Psoas muscle (tissue), 8 donors: ENCODE measurements around the gene MLKL. TPM values are rescaled to one million over a fixed set of nuclear protein-coding genes. Genes with fewer than 3 reads are reported as not detected.
"Not testable (repeated sequence)": the region's sequence is repeated elsewhere in the genome, so short reads cannot be mapped to it uniquely, and the experiment has no call there.

Source experiments
- ATAC-seq, 4 donors: fragments of 200-7000 bp; cut with Tn5 transposase; one replicate each; pipeline ENCODE4 v1.9.1; 2020; ENCODE audit warnings: moderate library complexity in 3 of 4, mild to moderate bottlenecking in 2 of 4
- DNase-seq, 2 donors: peaks; one replicate each; pipeline ENCODE4 v3.0.0-alpha.2; 2020
- H3K27ac ChIP-seq: fragments of 200-600 bp; one replicate; pipeline ENCODE4 v1.8.0; 2022
- H3K27me3 ChIP-seq, 3 donors: fragments of 200-600 bp in 1 of 3; one replicate each; pipeline versions ENCODE4 v1.6.1 to v1.8.0; 2013 to 2022; ENCODE audit warnings: low read length in 2 of 3, mild to moderate bottlenecking in 2 of 3, moderate library complexity in 1 of 3; ENCODE audit not compliant: insufficient read depth in 3 of 3
- H3K36me3 ChIP-seq, 2 donors: fragments of 200-600 bp in 1 of 2; one replicate each; pipeline versions ENCODE4 v1.6.1 to v1.8.0; 2013 to 2022; ENCODE audit warnings: low read depth in 1 of 2, mild to moderate bottlenecking in 1 of 2, moderate library complexity in 1 of 2; ENCODE audit not compliant: insufficient read depth in 1 of 2
- H3K4me1 ChIP-seq: fragments of 200-600 bp; one replicate; pipeline ENCODE4 v1.8.0; 2022
- H3K4me3 ChIP-seq: fragments of 200-600 bp; one replicate; pipeline ENCODE4 v1.8.0; 2022; ENCODE audit warnings: mild to moderate bottlenecking
- H3K9me3 ChIP-seq: fragments of 200-600 bp; one replicate; pipeline ENCODE4 v1.8.0; 2022
- CTCF ChIP-seq: fragments of 200-600 bp; IDR thresholded peaks from one replicate; pipeline ENCODE4 v1.8.0; 2022; ENCODE audit warnings: antibody characterized with exemption
- WGBS, 3 donors: extraction: QIAGEN DNeasy Blood & Tissue Kit; methylation state at CpG; one replicate each; pipeline versions ENCODE4 v1.1.6 to v1.1.7; 2013; 5-methylcytosine and 5-hydroxymethylcytosine counted together
- intact Hi-C, 2 donors: fragments of 100-400 bp; cut with DNase I; formaldehyde crosslinking; loops; one replicate each; pipeline versions ENCODE4 v1.11.0 to v1.14.2; 2022
- polyA plus RNA-seq, 3 donors: library from polyadenylated mRNA; stranded (reverse); fragments of 200-250 nt; gene quantifications; one replicate each; pipeline ENCODE4 v1.2.3, GENCODE V29; 2013
- total RNA-seq, 4 donors: library from RNA; stranded (reverse); fragmentation: NEBNext Ultra II Directional in 2 of 4; extraction: Animal tissue kit (Norgen Biotek cat#: 25700) in 2 of 4; gene quantifications; one replicate each; pipeline versions ENCODE4 v1.2.1 to v1.2.4, GENCODE V29; 2021 to 2023
- donor health status: healthy with polysubstance abuse.
- donor health status: DM: no; HTN: no; CAD: no; lungs with moderate emphysema.
- donor health status: Bipolar disorder and iron deficiency.
- donor health status: healthy.
- donor health status: DM: yes; HTN: yes; CAD: no.
- donor health status: DM: no; HTN: no; CAD: no.
- donor health status: DM: no; HTN: no; CAD: no.
- donor health status: DM: yes; HTN: yes; CAD: no.

Gene MLKL
- total and polyA plus RNA-seq, 7 donors = 0.56 to 3.4 (median 2.2) TPM

GRCh38 chr16:74673876-74674275, 26.8 kb downstream of the MLKL start:
- no peak for DNase-seq
- Histone ChIP-seq H3K9me3 (no peaks in the 10 kb centered on the region), H3K4me3 (no peak overlapping the region), H3K4me1 (no peaks in the 10 kb centered on the region), H3K27ac (no peak overlapping the region), H3K27me3 (no peaks in the 10 kb centered on the region), H3K36me3 (peaks cover 5 to 28% of the 10 kb centered on the region in 2 donors)
- intact Hi-C loops = no loop called here
- TF ChIP-seq CTCF = no peak
- ATAC-seq = no peak
- 79 to 86% (median 83%) methylated on average over 3 of the region's 3 CpGs for WGBS, 3 donors

- peaks cover 0 to 19% of the 10 kb centered on the region in 2 donors for H3K36me3 ChIP-seq
- 96 to 98% (median 98%) methylated on average over 10 of the region's 10 CpGs for WGBS, 3 donors
- H3K4me3 ChIP-seq, H3K4me1 ChIP-seq, DNase-seq, H3K9me3 ChIP-seq, H3K27ac ChIP-seq, ATAC-seq, H3K27me3 ChIP-seq: not testable (repeated sequence)
- intact Hi-C loops = loop anchor here in 1 of 2 donors (10.0 kb wide), 1 partner anchor 64 kb away; the partner anchor contains the start of gene GLG1
These were observed 31.8 kb downstream of the MLKL start for GRCh38 chr16:74668877-74669276.

- Histone ChIP-seq H3K9me3 (no peaks in the 10 kb centered on the region), H3K36me3 (peaks cover 0 to 28% of the 10 kb centered on the region in 2 donors), H3K4me3 (peak overlapping the region; percentile 78), H3K4me1 (peaks cover 3% of the 10 kb centered on the region), H3K27me3 (no peaks in the 10 kb centered on the region), H3K27ac (peak overlapping the region; percentile 66)
- peak in 3 of 4 donors; percentile 9 to 51 (median 19) for ATAC-seq
- DNase-seq = peak in 1 of 2 donors; percentile 55
- whole genome bisulfite sequencing, 3 donors = 3 to 5% (median 4%) methylated on average over 23 of the region's 23 CpGs
- TF ChIP-seq CTCF = no peak
- intact Hi-C loops = loop anchor here in 1 of 2 donors (10.0 kb wide), 1 partner anchor 62 kb away; the partner anchor contains the start of gene GLG1
These were observed 33.4 kb downstream of the MLKL start for GRCh38 chr16:74667255-74667700.

- no peak for TF ChIP-seq CTCF
- Histone ChIP-seq H3K27me3 (no peaks in the 10 kb centered on the region), H3K27ac (peak within 1 kb of the TSS; percentile 85), H3K4me1 (peaks cover 3% of the 10 kb centered on the region), H3K9me3 (no peaks in the 10 kb centered on the region), H3K36me3 (peaks cover 0 to 31% of the 10 kb centered on the region in 2 donors), H3K4me3 (peak within 1 kb of the TSS; percentile 78)
- WGBS, 3 donors = 0 to 1% (median 1%) methylated on average over 56 to 63 of the region's 63 CpGs
- intact Hi-C loops = loop anchor here in 1 of 2 donors (10.0 kb wide), 1 partner anchor 62 kb away; the partner anchor contains the start of gene GLG1
- DNase-seq = peak; percentile 95 to 98
- peak; percentile 100 for ATAC-seq
These were observed 34.0 kb downstream of the MLKL start, which contains the start of gene RFWD3 for GRCh38 chr16:74666425-74667254. Gene RFWD3 (minus strand): TSS chr16:74666877. CDS start chr16:74661449, 5,428 bp downstream.

- H3K4me3 ChIP-seq = peak overlapping the region; percentile 78
- H3K27me3 ChIP-seq = no peaks in the 10 kb centered on the region
- no peaks in the 10 kb centered on the region for H3K9me3 ChIP-seq
- intact Hi-C loops = loop anchor here in 1 of 2 donors (10.0 kb wide), 1 partner anchor 61 kb away; the partner anchor contains the start of gene GLG1
- DNase-seq (no peak), ATAC-seq (no peak)
- peaks cover 3% of the 10 kb centered on the region for H3K4me1 ChIP-seq
- H3K36me3 ChIP-seq = peaks cover 0 to 38% of the 10 kb centered on the region in 2 donors
- TF ChIP-seq CTCF = no peak
- WGBS, 3 donors = 7 to 13% (median 11%) methylated on average over 8 of the region's 8 CpGs
- peak overlapping the region; percentile 85 for H3K27ac ChIP-seq
These were observed 34.6 kb downstream of the MLKL start for GRCh38 chr16:74666010-74666421.
